ENCODE results near the gene SPATS2L.

DNA sequence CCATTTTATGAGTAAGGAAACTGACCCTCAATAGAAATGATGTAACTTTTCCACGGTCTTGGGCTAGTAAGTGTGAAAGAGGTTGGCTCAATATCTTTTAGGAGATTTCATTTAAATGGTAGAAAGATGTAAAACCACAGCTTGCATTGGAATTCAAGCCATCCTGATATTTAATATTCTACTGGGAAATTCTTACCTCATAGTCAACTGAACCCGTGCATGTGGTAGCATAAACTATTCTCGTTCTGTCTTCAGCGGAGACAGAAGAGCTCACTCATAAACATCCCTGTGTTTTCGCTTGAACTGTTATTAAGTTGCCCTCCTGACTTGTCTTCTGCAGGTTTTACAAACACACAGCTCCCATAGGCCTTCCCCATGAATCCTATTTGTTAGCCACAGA, 8.5 kb upstream of the SPATS2L start:
- TF ChIP-seq ZNF140 (tag by site-specific recombination; IDR thresholded peaks at IDR 0.05) (no peak), KLF9 (tag by site-specific recombination; IDR thresholded peaks at IDR 0.05; ENCODE audit: low read depth) (no peak), HOXC10 (CRISPR knock-in tag; IDR thresholded peaks at IDR 0.05) (no peak), ZNF311 (tag by site-specific recombination; IDR thresholded peaks at IDR 0.05; ENCODE audit: borderline replicate concordance) (no peak)
- TF ChIP-seq, protein P1, sequence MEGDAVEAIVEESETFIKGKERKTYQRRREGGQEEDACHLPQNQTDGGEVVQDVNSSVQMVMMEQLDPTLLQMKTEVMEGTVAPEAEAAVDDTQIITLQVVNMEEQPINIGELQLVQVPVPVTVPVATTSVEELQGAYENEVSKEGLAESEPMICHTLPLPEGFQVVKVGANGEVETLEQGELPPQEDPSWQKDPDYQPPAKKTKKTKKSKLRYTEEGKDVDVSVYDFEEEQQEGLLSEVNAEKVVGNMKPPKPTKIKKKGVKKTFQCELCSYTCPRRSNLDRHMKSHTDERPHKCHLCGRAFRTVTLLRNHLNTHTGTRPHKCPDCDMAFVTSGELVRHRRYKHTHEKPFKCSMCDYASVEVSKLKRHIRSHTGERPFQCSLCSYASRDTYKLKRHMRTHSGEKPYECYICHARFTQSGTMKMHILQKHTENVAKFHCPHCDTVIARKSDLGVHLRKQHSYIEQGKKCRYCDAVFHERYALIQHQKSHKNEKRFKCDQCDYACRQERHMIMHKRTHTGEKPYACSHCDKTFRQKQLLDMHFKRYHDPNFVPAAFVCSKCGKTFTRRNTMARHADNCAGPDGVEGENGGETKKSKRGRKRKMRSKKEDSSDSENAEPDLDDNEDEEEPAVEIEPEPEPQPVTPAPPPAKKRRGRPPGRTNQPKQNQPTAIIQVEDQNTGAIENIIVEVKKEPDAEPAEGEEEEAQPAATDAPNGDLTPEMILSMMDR (tag by site-specific recombination; IDR thresholded peaks at IDR 0.05): no peak

All from HEK293 (cell line).